ENCODE results near the gene TIPARP.
"Not testable (repeated sequence)": the region's sequence is repeated elsewhere in the genome, so short reads cannot be mapped to it uniquely, and the experiment has no call there.

Gene TIPARP

GRCh38 chr3:156676768-156677479 is 2.5 kb downstream of the TIPARP start:
- DNase-seq, result no peak

- no peak for DNase-seq
Observed at GRCh38 chr3:156677536-156677935, 3.1 kb downstream of the TIPARP start.

- DNase-seq, result no peak
Observed at GRCh38 chr3:156678197-156678596, 3.8 kb downstream of the TIPARP start.

GRCh38 chr3:156680243-156680914 is 6.0 kb downstream of the TIPARP start:
- DNase-seq, result no peak

GRCh38 chr3:156681002-156681401 is 6.6 kb downstream of the TIPARP start:
- peak; percentile 4 for DNase-seq

GRCh38 chr3:156682501-156682900 is 8.1 kb downstream of the TIPARP start:
- DNase-seq, result no peak

GRCh38 chr3:156682963-156683362 is 8.6 kb downstream of the TIPARP start:
- no peak for DNase-seq

- DNase-seq, result no peak
Observed at GRCh38 chr3:156685198-156685597, 10.8 kb downstream of the TIPARP start.

GRCh38 chr3:156685752-156686151 is 11.4 kb downstream of the TIPARP start:
- DNase-seq, result peak; percentile 4

- DNase-seq, result no peak
Observed at GRCh38 chr3:156687023-156687422, 12.6 kb downstream of the TIPARP start.

- no peak for DNase-seq
Observed at GRCh38 chr3:156688632-156689452, 14.5 kb downstream of the TIPARP start.

GRCh38 chr3:156689608-156690007 is 15.2 kb downstream of the TIPARP start:
- no peak for DNase-seq

- no peak for DNase-seq
Observed at GRCh38 chr3:156691920-156692319, 17.5 kb downstream of the TIPARP start.

GRCh38 chr3:156693166-156693565 is 18.8 kb downstream of the TIPARP start:
- DNase-seq, result no peak

GRCh38 chr3:156694536-156694935 is 20.1 kb downstream of the TIPARP start:
- DNase-seq, result no peak

- no peak for DNase-seq
Observed at GRCh38 chr3:156702367-156702766, 28.0 kb downstream of the TIPARP start.

- no peak for DNase-seq
Observed at GRCh38 chr3:156704370-156705036, 30.1 kb downstream of the TIPARP start.

- no peak for DNase-seq
Observed at GRCh38 chr3:156705761-156706616, 31.6 kb downstream of the TIPARP start.

GRCh38 chr3:156707588-156707987 is 33.2 kb downstream of the TIPARP start:
- no peak for DNase-seq

GRCh38 chr3:156710429-156710828 is 36.0 kb downstream of the TIPARP start:
- no peak for DNase-seq

- DNase-seq, result no peak
Observed at GRCh38 chr3:156711113-156711512, 36.7 kb downstream of the TIPARP start.

- not testable (repeated sequence) for DNase-seq
Observed at GRCh38 chr3:156711944-156712343, 37.6 kb downstream of the TIPARP start.
